CD4-positive, alpha-beta T cell (primary cell): ENCODE measurements around the gene ARHGEF4. TPM values are rescaled to one million over a fixed set of nuclear protein-coding genes. Genes with fewer than 3 reads are reported as not detected.

Experiments used
- ATAC-seq: fragments of 200-7000 bp; cut with Tn5 transposase; one replicate; pipeline ENCODE4 v1.10.0; 2022; ENCODE audit warnings: mild to moderate bottlenecking; ENCODE audit not compliant: poor library complexity
- CTCF ChIA-PET: fragments of 350-600 bp; sonication (Branson Sonifier 250); formaldehyde crosslinking; loops from one replicate; lab custom pipeline; 2021; ENCODE audit warnings: antibody characterized with exemption, inconsistent platforms; lab: Charles Lee
- POLR2A ChIA-PET: fragments of 350-600 bp; sonication (Branson Sonifier 250); formaldehyde crosslinking; loops from one replicate; lab custom pipeline; 2021; ENCODE audit warnings: antibody characterized with exemption, inconsistent platforms; lab: Charles Lee
- DNase-seq, 14 experiments: peaks; one replicate each; pipeline ENCODE4 v3.0.0-alpha.2; 2013 to 2020; ENCODE audit warnings: mixed read lengths in 2 of 14
- H3K27ac ChIP-seq, 2 donors: one replicate each; pipeline versions ENCODE4 v1.5.1 to v1.7.0; 2013; ENCODE audit warnings: low read length in 2 of 2, low read depth in 1 of 2, mild to moderate bottlenecking in 1 of 2
- H3K27me3 ChIP-seq, 2 experiments: 1 replicate in 1 of 2; 2 replicates in 1 of 2; pipeline versions ENCODE4 v1.6.1 to v1.7.0; 2013; ENCODE audit warnings: low read length in 2 of 2, control low read depth in 1 of 2, mild to moderate bottlenecking in 1 of 2, moderate library complexity in 1 of 2; ENCODE audit not compliant: insufficient read depth in 2 of 2, control insufficient read depth in 1 of 2
- H3K36me3 ChIP-seq: one replicate; pipeline ENCODE4 v1.6.1; 2013; ENCODE audit warnings: low read length, control low read depth; ENCODE audit not compliant: insufficient read depth
- H3K4me1 ChIP-seq: one replicate; pipeline ENCODE4 v1.6.1; 2013; ENCODE audit warnings: low read length, control low read depth; ENCODE audit not compliant: insufficient read depth
- H3K4me3 ChIP-seq: one replicate; pipeline ENCODE4 v1.5.1; 2013; ENCODE audit warnings: mild to moderate bottlenecking, low read length, moderate library complexity
- H3K9me3 ChIP-seq, 2 experiments: 1 replicate in 1 of 2; 2 replicates in 1 of 2; pipeline versions ENCODE4 v1.6.1 to v1.7.0; 2013; ENCODE audit warnings: low read length in 2 of 2, mild to moderate bottlenecking in 2 of 2, control low read depth in 1 of 2, moderate library complexity in 1 of 2; ENCODE audit not compliant: control insufficient read depth in 1 of 2, insufficient read depth in 1 of 2
- H3K27ac Mint-ChIP-seq: one replicate; pipeline ENCODE4 v1.8.0; 2020; ENCODE audit warnings: mixed read lengths
- H3K27me3 Mint-ChIP-seq: one replicate; pipeline ENCODE4 v1.8.0; 2021; ENCODE audit warnings: mixed read lengths
- H3K36me3 Mint-ChIP-seq: one replicate; pipeline ENCODE4 v1.8.0; 2021; ENCODE audit warnings: low read depth, mixed read lengths
- H3K4me1 Mint-ChIP-seq: one replicate; pipeline ENCODE4 v1.8.0; 2021; ENCODE audit warnings: low read depth, mixed read lengths
- H3K4me3 Mint-ChIP-seq: one replicate; pipeline ENCODE4 v1.8.0; 2020; ENCODE audit warnings: mild to moderate bottlenecking, mixed read lengths
- H3K9me3 Mint-ChIP-seq: one replicate; pipeline ENCODE4 v1.8.0; 2020; ENCODE audit warnings: mixed read lengths
- intact Hi-C, 2 experiments: fragments of 100-400 bp; cut with DNase I in 1 of 2; cut with micrococcal nuclease in 1 of 2; formaldehyde crosslinking; loops; one replicate each; pipeline versions ENCODE4 v1.15.1 to v1.9.0; 2023 to 2025; cut with DNase I, micrococcal nuclease
- total RNA-seq, 174 experiments: library from RNA in 2 of 174; stranded (reverse) in 2 of 174; gene quantifications; one replicate each; pipeline ENCODE4 v1.2.3 and lab custom pipeline; 2021 to 2026
- TF ChIP-seq, protein P1 (sequence below): fragments of 200-600 bp; IDR thresholded peaks from one replicate; pipeline ENCODE4 v1.8.0; 2022; ENCODE audit warnings: antibody characterized with exemption, mild to moderate bottlenecking

The ARHGEF4 gene
- total RNA-seq, 2 experiments from 2014 or later, result 3.6 to 4.1 TPM

DNA sequence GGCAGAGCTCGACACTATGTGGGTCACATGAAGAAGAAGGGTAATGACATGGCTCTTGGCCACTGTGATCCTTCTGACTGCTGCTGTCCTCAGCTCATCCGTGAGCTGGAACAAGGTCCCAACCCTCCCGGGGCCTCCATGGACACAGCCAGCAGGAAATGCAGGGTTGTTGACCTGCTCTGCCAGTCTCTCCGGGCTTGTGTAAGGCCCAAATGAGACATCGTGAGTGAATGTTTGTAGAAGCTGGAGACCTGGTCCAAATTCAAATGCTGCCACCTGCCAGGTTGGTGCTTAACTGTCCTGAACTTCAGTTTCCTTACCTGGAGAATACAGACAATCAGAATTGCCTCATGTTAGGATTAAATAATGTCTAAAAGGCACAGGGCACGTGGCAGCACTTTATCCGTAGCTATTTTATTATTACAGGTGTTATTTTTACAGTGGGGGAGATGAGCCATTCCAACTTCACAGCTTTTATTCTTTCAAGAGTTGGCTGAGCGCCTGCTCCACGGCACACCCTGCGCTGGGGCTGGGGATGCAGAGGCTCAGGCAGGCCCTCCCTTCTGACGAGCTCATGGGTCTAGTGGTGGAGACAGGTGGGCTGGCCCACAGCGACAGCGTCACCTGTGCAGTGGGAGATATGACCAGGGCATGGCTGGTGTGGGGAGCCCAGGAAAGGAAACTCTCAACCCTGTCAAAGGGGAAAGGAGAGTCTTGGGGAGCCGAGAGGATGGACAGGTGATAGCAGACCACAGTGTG lies 15.1 kb downstream of the ARHGEF4 start:
- no peaks in the 10 kb centered on the region for H3K36me3 Mint-ChIP-seq
- no peaks in the 10 kb centered on the region for H3K27me3 ChIP-seq

DNA sequence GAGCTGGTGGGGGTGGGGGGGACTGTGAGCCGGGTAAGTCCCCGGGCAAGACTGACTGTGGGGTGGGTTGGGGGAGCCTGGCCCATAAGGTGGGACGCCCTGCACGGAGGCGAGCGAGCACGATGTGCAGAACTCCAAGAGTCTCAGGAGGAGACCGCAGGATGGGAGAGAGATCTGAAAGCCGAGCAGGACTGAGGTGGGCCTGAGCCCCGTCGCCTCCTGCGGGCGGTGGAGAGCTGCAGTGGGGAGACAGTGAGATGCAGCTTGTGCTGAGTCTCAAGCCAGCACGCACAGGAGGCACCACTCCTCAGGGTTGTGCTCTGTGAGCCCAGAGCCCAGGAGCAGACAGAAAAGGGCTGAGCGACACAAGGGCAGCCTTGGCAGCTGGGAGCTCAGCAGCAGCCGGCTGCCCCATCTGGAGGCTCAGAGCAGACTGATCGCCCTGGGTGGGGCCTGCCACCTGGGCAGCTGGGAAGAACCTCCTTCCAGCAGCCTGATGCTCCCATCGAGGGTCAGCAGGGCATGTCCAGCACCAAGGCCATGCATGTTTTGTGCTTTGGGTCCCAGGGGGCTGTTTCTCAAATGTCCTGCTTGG lies 15.9 kb downstream of the ARHGEF4 start:
- ATAC-seq (no peak), DNase-seq (no peak)
- H3K36me3 Mint-ChIP-seq, result no peaks in the 10 kb centered on the region
- peaks cover 4% of the 10 kb centered on the region for H3K27me3 Mint-ChIP-seq
- no peak overlapping the region for H3K27ac ChIP-seq
- H3K4me3 ChIP-seq, result no peak overlapping the region
- no peaks in the 10 kb centered on the region for H3K36me3 ChIP-seq
- H3K4me1 ChIP-seq, result no peaks in the 10 kb centered on the region
- no peak overlapping the region for H3K27ac Mint-ChIP-seq
- no peaks in the 10 kb centered on the region for H3K4me1 Mint-ChIP-seq
- peaks cover 4% of the 10 kb centered on the region for H3K9me3 Mint-ChIP-seq
- H3K9me3 ChIP-seq, result peaks cover 0 to 3% of the 10 kb centered on the region in 2 experiments
- no peak overlapping the region for H3K4me3 Mint-ChIP-seq
- TF ChIP-seq, protein P1, sequence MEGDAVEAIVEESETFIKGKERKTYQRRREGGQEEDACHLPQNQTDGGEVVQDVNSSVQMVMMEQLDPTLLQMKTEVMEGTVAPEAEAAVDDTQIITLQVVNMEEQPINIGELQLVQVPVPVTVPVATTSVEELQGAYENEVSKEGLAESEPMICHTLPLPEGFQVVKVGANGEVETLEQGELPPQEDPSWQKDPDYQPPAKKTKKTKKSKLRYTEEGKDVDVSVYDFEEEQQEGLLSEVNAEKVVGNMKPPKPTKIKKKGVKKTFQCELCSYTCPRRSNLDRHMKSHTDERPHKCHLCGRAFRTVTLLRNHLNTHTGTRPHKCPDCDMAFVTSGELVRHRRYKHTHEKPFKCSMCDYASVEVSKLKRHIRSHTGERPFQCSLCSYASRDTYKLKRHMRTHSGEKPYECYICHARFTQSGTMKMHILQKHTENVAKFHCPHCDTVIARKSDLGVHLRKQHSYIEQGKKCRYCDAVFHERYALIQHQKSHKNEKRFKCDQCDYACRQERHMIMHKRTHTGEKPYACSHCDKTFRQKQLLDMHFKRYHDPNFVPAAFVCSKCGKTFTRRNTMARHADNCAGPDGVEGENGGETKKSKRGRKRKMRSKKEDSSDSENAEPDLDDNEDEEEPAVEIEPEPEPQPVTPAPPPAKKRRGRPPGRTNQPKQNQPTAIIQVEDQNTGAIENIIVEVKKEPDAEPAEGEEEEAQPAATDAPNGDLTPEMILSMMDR, result no peak
- intact Hi-C loops, result no loop called here
- CTCF ChIA-PET, result no interaction called here
- H3K27me3 ChIP-seq, result no peaks in the 10 kb centered on the region
- POLR2A ChIA-PET, result no interaction called here

More for the DNA sequence above, 15.1 kb downstream of the ARHGEF4 start:
- Mint-ChIP-seq H3K9me3 (peaks cover 4% of the 10 kb centered on the region), H3K27ac (no peak overlapping the region), H3K4me1 (no peaks in the 10 kb centered on the region), H3K27me3 (peaks cover 4% of the 10 kb centered on the region), H3K4me3 (no peak overlapping the region)
- no peak overlapping the region for H3K4me3 ChIP-seq
- intact Hi-C loops, result no loop called here
- TF ChIP-seq, protein P1, result no peak
- H3K27ac ChIP-seq, result no peak overlapping the region
- H3K9me3 ChIP-seq, result peaks cover 0 to 3% of the 10 kb centered on the region in 2 experiments
- DNase-seq, result no peak
- ATAC-seq, result no peak
- ChIA-PET POLR2A (no interaction called here), CTCF (no interaction called here)
- no peaks in the 10 kb centered on the region for H3K36me3 ChIP-seq
- no peaks in the 10 kb centered on the region for H3K4me1 ChIP-seq

DNA sequence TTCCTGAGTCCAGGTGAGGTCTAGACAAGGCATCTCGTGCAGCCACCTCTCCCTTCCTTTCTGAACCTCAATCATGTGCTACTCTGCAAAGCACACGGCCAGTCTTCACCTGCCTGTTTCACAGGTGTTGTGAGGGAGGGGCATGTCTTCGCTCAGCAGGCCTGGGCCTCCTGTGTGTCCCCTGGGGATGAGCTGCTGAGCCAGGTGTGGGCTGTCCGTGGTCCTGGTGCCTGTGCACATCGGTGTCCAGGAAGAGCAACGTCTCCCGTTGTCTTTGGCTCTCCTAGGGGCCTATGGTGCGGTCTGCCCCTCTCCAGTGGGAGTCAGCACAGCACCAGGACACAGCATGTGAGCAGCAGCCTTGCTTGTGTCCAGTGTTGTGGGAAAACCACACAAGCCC lies 16.7 kb downstream of the ARHGEF4 start:
- Histone ChIP-seq H3K27me3 (no peaks in the 10 kb centered on the region), H3K9me3 (peaks cover 0 to 3% of the 10 kb centered on the region in 2 experiments), H3K4me1 (no peaks in the 10 kb centered on the region), H3K27ac (no peak overlapping the region), H3K4me3 (no peak overlapping the region), H3K36me3 (no peaks in the 10 kb centered on the region)
- peaks cover 4% of the 10 kb centered on the region for H3K27me3 Mint-ChIP-seq
- no peaks in the 10 kb centered on the region for H3K4me1 Mint-ChIP-seq
- intact Hi-C loops, result no loop called here
- no peak overlapping the region for H3K27ac Mint-ChIP-seq
- peaks cover 4% of the 10 kb centered on the region for H3K9me3 Mint-ChIP-seq
- POLR2A ChIA-PET, result no interaction called here
- DNase-seq (no peak), ATAC-seq (no peak)
- TF ChIP-seq, protein P1, result no peak
- CTCF ChIA-PET, result no interaction called here
- no peak overlapping the region for H3K4me3 Mint-ChIP-seq
- H3K36me3 Mint-ChIP-seq, result no peaks in the 10 kb centered on the region
